Kidney capillary endothelial cell (primary cell): ENCODE data around the gene C6orf132.

ENCODE experiments used
- DNase-seq: peaks from one replicate; pipeline ENCODE4 v3.0.0-alpha.2; 2018; ENCODE audit warnings: low spot score

The C6orf132 gene

DNA sequence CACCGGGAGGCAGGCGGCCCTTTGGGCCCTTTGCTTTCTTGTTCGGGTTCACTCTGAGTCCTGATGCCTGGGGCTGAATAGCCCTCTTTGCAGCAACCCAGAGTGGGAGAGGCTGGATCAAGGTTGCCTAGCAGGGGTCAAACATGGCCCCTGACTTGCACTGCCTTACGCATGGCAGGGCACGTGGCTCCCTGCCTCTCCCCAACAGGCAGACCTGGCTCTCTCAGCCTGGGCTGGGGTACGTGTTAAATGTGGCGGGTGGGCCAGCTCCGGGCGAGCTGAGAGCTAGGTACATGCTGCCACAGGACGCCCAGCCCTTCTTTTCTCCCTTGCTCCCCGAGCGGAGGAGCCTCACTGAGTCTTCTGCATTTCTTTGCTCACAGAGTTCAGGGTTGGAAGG is 7.3 kb downstream of the C6orf132 start:
- DNase-seq = no peak

DNA sequence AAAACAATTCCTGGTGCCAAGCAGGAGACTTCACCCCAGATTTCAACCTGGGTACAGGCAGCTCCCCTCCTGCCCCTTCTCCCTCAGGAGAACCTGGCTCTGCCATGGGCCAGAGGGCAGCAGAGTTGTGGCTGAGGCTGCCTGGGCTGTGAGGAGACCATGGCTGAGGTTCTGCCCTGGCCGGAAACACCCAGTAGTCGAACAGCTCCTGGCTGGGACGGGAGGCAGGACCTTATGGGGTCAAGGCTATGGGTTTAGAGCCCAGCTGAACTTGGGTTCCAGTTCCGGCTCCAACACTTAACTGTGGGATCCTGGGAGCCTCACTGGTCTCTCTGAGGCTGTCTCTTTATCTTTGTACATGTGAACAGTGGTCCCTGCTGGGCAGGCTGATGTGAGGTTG is 8.5 kb downstream of the C6orf132 start:
- no peak for DNase-seq

DNA sequence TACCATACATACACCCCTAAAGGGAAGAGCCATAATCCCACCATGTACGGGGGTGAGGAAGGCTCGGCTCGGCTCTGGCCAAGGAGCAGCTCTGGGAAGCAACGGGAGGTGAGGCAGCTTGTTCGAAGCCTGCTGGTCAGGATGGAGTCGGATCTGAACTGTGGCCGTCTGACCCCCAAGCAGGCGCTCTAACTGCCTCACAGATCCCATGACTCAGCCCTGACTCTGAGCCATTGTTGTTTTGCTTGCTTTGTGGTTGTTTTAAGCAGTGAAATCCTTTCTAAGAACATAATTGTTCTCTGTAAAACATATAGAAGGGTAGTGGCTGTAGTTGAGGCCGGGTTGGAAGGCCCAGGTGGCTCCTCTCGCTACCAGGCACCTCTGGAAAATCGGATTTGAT is 10.9 kb downstream of the C6orf132 start:
- DNase-seq = peak; percentile 59

DNA sequence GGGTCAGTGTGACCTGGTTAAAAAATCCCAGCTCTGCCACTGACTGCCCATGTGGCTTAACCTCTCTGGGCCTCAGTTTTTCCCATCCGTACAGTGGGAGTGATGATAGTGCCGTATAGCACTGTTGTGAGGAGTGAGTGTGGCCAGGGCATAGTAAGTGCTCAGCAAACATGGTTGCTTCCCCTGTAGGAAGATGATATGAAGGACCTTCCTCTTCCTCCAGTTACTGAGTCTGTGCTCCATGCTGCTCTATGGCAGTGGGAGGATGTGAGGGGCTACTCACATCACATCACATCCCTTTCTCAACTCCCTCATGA is 13.1 kb downstream of the C6orf132 start:
- no peak for DNase-seq

DNA sequence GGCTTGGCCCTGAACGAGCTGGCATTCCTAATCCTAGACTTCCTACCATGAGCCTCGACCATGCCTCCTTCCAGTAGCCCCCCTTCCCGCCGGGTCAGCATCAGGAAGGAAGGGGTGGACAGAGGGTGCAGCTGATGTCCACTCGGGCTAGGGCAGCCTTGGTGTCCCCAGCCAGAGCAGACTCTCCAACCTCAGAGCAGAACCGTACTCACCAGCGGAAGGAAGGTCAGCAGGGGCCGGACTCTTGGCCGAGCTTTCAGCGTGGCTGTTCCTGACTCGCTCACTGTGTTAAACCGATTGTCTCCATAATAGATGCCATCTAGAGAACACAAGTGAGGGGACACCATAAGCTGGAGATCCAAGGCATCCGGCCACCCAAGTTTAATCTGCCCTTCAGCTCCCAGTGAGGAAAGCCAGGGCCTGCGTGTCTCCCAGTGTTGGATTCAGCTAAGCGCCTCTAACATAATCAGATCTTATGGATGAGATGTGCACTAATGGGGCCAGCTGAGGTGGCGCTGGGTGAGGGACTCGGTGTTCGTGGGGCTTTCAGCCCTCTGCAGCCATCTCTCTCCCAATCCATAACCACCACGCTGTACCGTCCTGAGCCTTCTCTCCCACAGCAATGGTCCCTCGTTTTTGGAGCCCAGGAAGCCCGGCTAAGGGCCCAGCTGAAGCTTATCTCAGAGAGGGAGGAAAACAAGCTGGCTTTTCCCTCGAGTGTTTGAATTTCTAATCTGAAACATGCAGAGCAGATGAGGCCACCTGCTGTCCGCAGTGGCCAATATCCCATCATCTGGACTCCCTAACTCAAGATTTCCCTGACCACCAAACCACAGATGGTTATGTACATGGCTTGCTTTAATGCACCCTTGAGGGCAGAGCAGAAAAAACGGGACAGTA is 13.7 kb downstream of the C6orf132 start:
- no peak for DNase-seq

DNA sequence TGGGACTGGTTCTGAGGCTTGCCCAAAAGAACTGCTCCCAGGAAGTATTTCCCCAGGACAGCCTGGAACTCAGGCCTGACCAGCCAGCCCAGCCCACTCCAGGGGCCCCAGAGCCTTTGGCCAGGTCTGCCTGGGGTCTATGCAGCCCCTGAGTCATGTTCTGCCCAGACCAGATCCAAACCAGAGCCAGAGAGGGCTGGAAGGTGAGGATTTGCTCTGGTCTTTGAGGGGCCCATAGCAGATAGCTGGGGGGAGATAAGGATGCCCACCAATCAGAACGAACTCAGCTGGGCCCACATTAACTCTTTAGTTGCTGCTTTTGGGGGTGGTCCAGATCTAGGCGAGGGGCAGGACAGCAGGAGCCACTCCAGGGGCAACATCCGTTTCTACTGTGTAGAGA is 16.8 kb downstream of the C6orf132 start:
- DNase-seq = no peak

DNA sequence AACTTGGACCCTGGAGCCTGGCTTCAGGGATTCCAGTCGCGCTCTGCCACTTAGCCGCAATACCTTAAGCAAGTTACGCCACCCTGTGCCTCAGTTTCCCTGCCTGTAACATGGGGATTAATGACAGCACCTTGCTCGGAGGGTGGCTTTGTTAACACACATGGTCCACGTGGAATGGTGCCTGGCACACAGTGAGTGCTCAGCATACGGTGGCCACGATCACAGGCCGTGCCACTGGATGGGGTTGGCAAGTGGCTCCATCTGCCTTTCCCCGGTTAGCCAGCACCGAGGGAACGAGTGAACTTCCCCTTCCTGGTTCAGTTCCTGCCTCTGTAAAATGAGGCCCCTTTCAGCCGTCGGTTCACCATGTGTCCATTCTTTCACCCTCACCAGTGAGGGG is 17.2 kb downstream of the C6orf132 start:
- DNase-seq = no peak

DNA sequence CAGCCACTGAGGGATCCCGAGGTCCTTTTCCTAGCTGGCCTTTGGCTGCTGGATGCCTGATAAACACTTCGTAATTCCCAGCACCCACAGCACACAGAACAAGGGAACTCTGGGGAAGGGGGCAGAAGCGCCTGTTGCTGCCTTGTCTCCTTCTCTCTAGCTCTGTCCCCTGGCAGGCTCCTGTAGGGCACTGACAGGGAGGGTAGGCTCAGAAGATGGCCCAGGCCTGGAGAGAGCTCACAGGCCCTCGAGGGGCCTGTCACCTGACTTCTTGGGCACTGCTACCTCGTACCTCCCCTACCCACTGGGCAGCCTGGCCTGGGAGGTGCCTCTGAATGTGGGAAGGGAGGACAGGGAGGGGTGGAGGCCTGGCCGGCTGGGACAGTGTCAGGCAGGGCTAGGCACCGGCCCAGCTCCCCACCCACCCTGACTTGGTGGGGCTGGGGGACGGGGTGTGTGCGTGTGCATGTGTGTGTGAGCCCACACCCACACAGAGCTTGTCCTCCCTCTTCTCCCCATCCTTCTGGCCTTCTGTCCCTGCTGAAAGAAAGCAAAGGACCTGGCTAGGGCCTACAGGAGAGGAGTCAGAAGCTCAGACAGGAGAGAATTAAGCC is 18.1 kb downstream of the C6orf132 start:
- no peak for DNase-seq

DNA sequence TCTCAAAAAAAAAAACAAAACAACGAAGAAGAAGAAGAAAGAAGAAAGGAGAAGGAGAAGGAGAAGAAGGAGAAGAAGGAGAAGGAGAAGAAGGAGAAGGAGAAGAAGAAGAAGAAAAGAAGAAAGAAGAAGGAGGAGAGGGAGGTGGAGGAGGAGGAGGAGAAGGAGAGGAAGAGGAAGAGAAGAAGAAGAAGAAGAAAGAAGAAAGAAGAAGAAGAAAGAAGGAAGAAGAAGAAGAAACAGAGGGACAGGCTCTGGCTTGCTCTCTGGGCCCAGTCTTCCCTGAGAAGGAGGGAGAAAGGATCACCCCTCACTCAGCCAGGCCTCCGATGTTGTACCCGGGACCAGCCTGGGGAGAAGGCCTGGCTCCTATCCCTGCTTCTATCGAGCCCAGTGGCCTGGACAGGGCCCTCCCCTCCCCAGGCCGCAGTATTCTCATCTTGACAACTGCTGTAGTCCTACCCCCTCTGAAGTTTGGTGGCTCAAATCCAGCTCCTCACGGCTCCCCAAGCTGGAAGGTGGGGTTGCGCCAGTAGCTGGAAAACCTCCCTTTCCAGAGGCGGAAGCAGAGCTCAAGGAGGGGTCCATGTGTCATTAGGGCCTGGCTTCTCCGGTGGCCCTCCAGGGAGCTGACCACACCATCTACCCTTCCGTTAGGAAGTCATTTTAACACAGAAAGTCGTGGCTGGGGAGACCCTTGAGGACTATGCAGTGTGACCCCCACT is 18.9 kb downstream of the C6orf132 start:
- DNase-seq = no peak

DNA sequence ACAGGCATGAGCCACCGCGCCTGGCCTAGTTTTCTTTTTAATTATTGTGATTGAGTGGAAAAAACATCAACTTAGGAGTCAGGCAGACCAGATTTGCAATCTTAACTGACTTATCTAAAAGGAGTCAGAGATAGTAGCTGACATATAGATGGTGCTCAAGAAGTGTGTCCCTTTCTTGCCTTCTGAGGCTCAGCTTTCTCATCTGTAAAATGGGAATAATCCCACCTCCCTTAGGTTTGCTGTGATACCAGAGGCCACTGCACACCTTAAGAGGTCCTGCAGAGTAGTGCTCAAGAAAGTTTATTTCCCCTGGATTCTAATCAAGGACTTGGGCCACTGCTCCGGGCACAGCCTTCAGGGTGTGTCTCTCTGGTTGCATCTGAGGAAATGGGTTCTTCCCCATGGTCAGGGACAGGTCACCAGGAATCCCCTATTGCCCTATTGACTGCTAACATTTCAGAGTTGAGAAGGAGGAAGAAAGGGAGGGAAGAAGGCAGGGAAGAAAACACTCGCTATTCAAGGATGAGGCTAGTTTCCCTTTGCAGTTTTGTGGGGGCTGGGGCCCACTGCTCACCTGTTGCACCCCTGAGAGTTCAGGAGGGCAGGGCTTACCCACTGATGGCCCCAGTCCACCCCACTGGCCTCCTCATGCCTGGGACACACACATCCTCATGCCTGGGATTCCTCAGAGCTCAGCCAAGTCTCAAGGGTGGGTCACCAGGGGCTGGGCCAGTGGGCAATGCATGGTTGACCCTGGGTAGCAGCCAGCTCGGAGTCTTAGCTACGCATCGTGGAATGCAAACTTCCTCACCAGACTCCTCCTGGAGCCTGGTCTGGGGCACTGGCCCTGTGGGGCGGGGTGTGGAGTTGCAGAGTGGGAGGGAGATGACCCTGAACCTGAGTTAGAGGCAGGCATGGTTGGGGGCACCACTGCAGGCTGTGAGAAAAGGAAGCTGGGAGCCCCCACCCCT is 21.2 kb downstream of the C6orf132 start:
- DNase-seq = no peak

DNA sequence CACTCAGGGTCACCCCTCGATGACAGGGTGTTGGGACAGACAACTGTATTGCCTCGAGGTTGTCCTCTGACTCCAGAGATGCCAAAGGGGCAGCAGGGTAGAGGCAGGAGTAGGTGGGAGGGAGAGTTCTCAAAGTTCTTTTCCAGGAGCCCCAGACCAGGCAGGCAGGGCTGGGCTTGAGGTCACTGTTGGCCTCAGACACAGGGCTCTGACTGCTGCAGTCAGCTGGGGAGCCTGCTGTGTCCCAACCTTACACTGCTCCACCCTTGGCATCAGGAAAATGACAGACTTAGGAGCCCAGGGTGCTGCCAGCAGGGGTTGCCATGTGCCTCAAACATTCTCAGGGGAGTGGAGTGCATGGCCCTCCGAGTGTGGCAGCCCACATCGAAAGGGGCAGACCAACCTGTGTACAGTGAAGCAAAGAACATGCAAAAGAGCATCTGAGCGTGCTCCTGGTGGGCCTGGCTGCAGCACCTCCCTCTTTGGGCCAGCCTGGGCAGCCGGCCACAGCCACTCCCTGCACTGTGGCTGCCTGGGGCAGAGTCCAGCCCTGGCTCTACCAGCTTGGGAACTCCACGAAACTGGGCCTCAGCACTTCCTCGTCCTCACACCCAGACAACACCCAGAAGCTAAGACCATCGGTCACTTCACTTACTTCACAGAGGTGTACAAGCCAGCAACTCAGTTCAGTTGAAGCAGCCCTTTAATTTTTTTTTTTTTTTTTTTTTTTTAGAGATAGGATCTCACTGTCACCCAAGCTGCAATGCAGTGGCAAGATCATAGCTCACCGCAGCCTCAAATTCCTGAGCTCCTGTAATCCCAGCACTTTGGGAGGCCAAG is 24.0 kb downstream of the C6orf132 start:
- DNase-seq = no peak

DNA sequence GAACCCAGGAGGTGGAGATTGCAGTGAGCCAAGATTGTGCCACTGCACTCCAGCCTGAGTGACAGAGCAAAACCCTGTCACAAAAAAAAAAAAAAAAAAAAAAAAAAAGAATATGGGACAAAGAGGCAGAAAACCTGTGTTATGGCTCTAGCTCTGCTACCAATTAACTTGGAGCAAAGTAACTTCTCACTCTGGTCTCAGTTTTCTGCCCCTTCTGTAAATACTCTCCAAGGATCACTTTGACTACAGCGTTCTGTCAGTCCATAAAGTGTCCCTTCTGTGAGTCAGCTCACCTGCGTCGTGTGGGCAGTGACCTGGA is 24.6 kb downstream of the C6orf132 start:
- DNase-seq = no peak

DNA sequence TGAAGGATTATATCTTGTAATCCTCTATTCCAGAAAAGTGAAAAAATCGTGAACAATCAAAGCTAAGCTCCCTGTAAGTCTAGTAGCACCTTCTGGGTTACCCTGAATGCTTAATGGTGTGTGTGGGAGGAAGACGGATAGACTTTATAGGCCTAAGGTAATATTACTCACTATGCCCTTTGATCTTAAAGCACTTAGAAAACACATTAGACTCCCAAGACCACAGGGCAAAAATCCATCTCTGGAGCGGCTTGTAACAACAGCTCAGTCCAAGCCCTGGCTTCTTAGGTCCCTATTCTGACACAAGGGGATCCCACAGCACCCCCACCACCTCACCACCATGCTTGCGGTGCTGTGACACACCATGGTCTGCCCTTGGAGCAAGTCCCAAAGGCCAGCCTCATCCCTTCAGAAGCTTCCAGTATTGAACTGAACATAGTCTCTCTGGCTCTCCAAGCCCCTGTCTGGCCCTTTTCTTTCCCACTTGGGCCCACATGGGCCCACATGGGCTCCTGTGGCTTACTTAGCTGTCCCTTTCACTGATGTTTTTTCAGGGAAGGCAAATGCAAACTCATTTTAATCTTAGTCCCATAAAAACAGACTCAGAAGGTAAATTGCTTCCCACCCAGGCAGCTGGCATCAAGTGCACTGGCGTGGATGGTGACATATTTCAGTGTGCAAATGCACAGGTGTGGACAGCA is 28.3 kb downstream of the C6orf132 start:
- no peak for DNase-seq

DNA sequence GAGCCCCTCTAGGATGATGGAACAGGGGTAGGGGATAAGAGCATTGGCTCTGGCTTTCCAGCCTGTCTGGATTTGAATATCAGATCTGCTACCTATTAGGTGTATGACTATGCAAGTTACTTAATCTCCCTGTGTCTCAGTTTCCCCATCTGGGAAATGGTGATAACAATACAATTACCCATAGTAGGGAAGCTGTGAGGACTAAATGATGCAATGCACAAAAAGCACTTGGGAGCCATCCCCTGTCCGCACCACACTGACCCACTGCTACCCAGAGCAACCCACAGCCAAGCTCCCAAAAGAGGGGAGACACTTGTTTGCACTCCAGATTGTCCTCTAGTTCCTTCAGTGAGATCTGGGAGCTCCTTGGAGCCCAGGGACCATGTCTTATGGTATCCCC is 30.1 kb downstream of the C6orf132 start:
- no peak for DNase-seq

DNA sequence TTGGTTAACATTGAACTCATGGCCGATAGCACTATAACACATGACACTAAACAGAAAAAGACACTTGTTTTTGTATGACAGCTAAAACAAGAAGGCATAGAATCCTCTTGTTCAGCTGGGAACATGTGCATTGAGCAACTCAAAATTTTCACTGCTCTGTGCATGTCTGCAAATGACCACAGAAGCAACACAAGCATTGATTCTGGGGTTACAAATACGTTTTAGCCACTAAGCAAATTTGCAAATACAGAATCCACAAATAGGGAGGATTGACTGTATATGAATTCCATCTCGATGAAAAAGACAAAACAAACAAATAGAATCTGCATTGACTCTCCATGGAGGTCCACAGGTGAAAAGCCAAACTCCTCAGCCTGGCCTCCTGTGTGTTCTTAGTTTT is 31.7 kb downstream of the C6orf132 start:
- DNase-seq = no peak

DNA sequence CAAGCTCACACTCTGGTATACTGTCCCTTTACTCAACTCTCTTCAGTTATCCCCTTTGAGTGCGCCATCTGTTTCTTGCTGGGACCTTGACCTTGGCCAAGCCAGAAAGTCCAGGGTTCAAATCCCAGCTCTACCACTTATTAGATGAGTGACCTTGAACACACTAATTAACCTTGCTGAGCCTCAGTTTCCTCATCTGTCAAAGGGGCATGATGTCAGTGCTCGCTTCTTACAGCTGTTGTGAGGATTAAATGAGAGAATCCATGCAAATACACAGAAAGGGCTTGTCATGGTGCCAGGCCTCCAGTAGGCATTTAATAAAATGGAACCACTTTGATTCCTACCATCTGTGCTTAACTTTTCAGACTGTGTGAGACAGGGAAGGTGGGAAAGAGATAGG is 34.3 kb downstream of the C6orf132 start:
- DNase-seq = no peak

DNA sequence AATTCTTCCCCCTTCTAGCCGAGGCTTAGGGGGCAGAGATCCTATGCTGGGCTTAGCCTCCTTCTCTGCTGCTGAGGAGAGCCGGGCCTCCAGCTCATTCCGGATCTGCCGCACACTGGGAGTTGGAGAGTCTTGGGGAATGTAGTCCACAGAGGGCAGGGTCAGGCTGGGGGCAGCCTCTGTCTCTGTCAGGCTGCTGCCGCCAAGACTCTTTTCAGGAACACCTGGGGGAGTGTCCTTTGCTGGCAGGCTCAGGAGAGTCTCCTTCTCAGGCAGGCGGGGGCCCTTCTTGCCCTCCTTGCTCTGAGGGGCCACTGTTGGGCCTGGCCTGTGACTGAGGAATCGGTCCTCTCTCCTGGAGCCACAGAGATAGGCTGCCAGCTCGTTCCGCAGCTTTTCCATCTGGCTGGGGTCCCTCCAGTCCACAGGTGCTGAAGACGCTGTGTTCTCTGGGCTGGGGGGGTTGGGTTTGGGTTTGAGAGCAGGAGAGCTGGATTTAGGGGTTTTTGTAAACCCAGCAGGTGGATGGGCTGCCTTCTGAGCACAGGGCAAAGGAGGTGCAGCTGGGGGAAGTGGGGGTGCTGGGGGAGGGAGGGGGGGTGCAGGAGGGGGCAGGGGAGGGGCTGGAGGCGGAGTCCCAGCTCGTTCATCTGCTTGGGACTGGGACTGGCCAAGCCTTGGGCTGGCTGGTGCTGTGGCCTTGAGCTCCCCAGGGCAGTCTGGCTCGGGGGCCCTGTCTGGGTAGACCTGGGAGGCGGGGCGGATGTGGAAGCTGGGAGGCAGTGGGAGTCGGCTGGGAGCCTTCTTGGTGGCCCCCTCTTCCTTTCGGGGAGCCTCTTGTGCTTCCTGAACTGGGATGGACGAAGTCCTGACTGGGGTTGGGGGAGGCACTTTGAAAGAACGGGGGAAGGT is 36.1 kb downstream of the C6orf132 start:
- DNase-seq = no peak

DNA sequence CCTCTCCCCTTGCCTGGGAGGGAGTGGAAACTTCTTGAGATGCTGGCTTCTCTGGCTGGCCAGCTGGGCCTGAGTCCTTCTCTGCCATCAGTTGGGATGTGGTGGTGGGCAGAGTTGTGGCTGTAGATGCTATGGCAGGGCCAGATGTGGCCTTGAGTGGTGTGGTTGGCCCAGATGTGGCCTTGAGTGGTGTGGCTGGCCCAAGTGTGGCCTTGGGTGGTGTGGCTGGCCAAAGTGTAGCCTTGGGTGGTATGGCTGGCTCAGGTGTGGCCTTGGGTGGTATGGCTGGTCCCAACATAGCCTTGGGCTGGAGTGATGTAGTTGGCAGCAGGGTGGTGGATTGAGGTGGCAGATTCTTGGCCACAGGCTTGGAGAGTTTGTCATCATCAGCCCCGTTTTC is 36.7 kb downstream of the C6orf132 start:
- no peak for DNase-seq

DNA sequence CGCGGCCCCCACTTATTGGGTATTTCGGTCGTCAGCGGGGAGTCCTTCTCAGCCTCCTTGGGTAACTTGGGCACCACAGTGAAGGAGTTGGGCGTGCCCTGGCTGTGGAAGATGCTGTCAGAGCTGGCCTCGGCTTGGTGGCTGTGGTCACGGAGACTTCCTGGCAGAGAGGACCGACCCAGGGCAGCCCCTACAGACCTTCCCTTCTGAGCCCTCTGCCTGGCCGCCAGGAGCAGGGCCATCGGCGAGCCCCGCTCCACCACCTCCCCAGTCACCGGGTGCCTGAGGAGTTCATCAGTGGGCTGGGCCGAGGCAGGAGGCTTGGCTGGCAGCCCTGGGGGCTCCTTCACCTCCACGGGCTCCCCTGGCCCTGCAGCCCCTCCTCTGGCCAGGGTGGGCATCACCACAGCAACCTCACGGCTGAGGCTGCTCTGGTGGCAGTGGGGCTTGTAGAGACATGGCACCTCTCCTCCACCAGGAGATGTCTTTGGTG is 37.2 kb downstream of the C6orf132 start:
- no peak for DNase-seq

DNA sequence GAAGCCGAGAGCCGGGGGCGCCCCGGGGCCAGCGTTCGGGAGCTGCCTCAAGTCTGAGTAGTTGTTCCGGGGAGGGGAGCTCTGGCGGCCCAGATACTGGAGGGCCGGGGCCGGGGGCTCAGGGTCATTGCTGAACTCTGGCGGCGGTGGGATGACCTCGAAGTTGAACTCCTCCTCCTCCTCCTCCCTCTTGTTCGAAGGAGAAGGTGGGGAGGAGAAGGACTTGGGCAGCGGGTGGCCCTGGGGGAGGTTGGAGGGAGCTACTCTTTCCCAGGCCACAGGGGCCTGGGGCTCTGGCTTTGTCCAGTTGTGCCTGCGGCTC is 37.7 kb downstream of the C6orf132 start:
- DNase-seq = no peak
